Heart left ventricle (tissue), 16 donors: ENCODE results near the gene EPS8L1. TPM values are rescaled to one million over a fixed set of nuclear protein-coding genes. Genes with fewer than 3 reads are reported as not detected.
"Not testable (repeated sequence)": the region's sequence is repeated elsewhere in the genome, so short reads cannot be mapped to it uniquely, and the experiment has no call there.

Experiments
- ATAC-seq, 4 donors: fragments of 200-7000 bp; cut with Tn5 transposase; one replicate each; pipeline ENCODE4 v1.9.1; 2020 to 2022; ENCODE audit warnings: moderate library complexity in 4 of 4, mild to moderate bottlenecking in 3 of 4, moderate number of reproducible peaks in 1 of 4
- DNase-seq, 5 donors: peaks; one replicate each; pipeline ENCODE4 v3.0.0-alpha.2; 2020
- H3K27ac ChIP-seq, 12 donors: fragments of 200-600 bp; sonication (generic) in 4 of 12; one replicate each; pipeline versions ENCODE4 v1.5.0 to v1.8.0; 2016 to 2022; ENCODE audit warnings: mild to moderate bottlenecking in 2 of 12
- H3K27me3 ChIP-seq, 9 donors: fragments of 200-600 bp; sonication (generic) in 2 of 9; one replicate each; pipeline versions ENCODE4 v1.5.1 to v1.8.0; 2016 to 2022; ENCODE audit warnings: mild to moderate bottlenecking in 3 of 9
- H3K36me3 ChIP-seq, 9 donors: fragments of 200-600 bp; sonication (generic) in 2 of 9; one replicate each; pipeline versions ENCODE4 v1.5.0 to v1.8.0; 2018 to 2022; ENCODE audit warnings: mild to moderate bottlenecking in 2 of 9
- H3K4me1 ChIP-seq, 12 donors: fragments of 200-600 bp; sonication (generic) in 4 of 12; one replicate each; pipeline versions ENCODE4 v1.5.0 to v1.8.0; 2016 to 2022; ENCODE audit warnings: mild to moderate bottlenecking in 3 of 12
- H3K4me3 ChIP-seq, 12 donors: fragments of 200-600 bp; sonication (generic) in 4 of 12; one replicate each; pipeline versions ENCODE4 v1.5.0 to v1.8.0; 2017 to 2022; ENCODE audit warnings: mild to moderate bottlenecking in 9 of 12, moderate library complexity in 4 of 12
- H3K9me3 ChIP-seq, 12 donors: fragments of 200-600 bp; sonication (generic) in 4 of 12; one replicate each; pipeline versions ENCODE4 v1.5.0 to v1.8.0; 2016 to 2022; ENCODE audit warnings: mild to moderate bottlenecking in 1 of 12
- POLR2A ChIP-seq, 2 donors: fragments of 450-650 bp; IDR thresholded peaks; one replicate each; pipeline ENCODE4 v1.6.1; 2017; ENCODE audit warnings: antibody characterized with exemption in 2 of 2, mild to moderate bottlenecking in 2 of 2, moderate library complexity in 2 of 2
- WGBS, 4 donors: extraction: QIAGEN DNeasy Blood & Tissue Kit in 2 of 4; methylation state at CpG; one replicate each; pipeline versions ENCODE4 v1.1.5 to v1.1.7; 2013 to 2018; 5-methylcytosine and 5-hydroxymethylcytosine counted together
- intact Hi-C, 10 donors: fragments of 100-400 bp; cut with DNase I; formaldehyde crosslinking; loops; one replicate each; pipeline versions ENCODE4 v1.11.1 to v1.14.2; 2022
- long read RNA-seq, 3 donors: library from polyadenylated mRNA; unstranded; transcript quantifications; one replicate each; pipeline ENCODE4 v2.0.0, GENCODE V29; 2020 to 2021
- polyA plus RNA-seq, 2 donors: library from polyadenylated mRNA; stranded (reverse); fragments of 200-250 nt; gene quantifications; one replicate each; pipeline ENCODE4 v1.2.3, GENCODE V29; 2013
- total RNA-seq, 9 donors: library from RNA; depleted of rRNA in 2 of 9; stranded (reverse); fragments of >200 nt in 2 of 9; fragmentation: NEBNext Ultra II Directional in 3 of 9; extraction: Animal tissue kit (Norgen Biotek cat#: 25700) in 3 of 9; gene quantifications; one replicate each; pipeline versions ENCODE4 v1.1.0 to v1.2.4, GENCODE V29; 2016 to 2023
- TF ChIP-seq, protein P1 (sequence below), 12 donors: fragments of 200-600 bp; sonication (generic) in 4 of 12; IDR thresholded peaks; one replicate each; pipeline versions ENCODE4 v1.5.0 to v1.8.0; 2018 to 2022; ENCODE audit warnings: antibody characterized with exemption in 12 of 12, mild to moderate bottlenecking in 5 of 12
- donor health status: ischemic (EF 13 %, LVEDD 7.1; RV severe dilation, severe dysfunction).
- donor health status: healthy with polysubstance abuse.
- donor health status: DM: no; HTN: yes; CAD: no.
- donor health status: DM: no; HTN: no; CAD: no.
- donor health status: ischemic (EF 25% LVEDD 6.9; RV normal size, moderate dysfunction).
- donor health status: ischemic (EF 25% LVEDD 5.7; RV mildly dilated, moderate dysfunction).
- donor health status: healthy.
- donor health status: DM: yes; HTN: yes; CAD: no.
- donor health status: ischemic (EF 35%, LVEDD 5.7; RV mildly dilated, moderate dysfunction).
- donor health status: nonischemic (EF 11% LVEDD 7.7; RV severe dilation, severe dysfunction).
- donor health status: DM: yes; HTN: yes; CAD: no.
- donor health status: PGD.
- donor health status: ischemic (EF 29% LVEDD 5.4; RV normal size, mild dysfunction).
- donor health status: nonischemic (EF 23%, LVEDD 6.1; RV moderate dilation, normal function).

The EPS8L1 gene
- total RNA-seq (10 to 100 TPM in 1 of 9 donors, 1 to 10 TPM in 5, under 1 TPM in 3; 0.44 to 25.5 (median 1.5) TPM), polyA plus RNA-seq (1 to 10 TPM; 3.0 to 3.3 TPM)
- long read RNA-seq, donor 1, partial matches to known transcripts: 0 of 1 reads
- long read RNA-seq, donor 1, other reads (novel, unspliced or antisense): 0 of 1 reads
- long read RNA-seq, donor 2, partial matches to known transcripts: 0 of 1 reads
- long read RNA-seq, donor 2, other reads (novel, unspliced or antisense): 0 of 1 reads
- long read RNA-seq, donor 3, partial matches to known transcripts: 1 of 2 reads
- long read RNA-seq, donor 3, other reads (novel, unspliced or antisense): 1 of 2 reads

DNA sequence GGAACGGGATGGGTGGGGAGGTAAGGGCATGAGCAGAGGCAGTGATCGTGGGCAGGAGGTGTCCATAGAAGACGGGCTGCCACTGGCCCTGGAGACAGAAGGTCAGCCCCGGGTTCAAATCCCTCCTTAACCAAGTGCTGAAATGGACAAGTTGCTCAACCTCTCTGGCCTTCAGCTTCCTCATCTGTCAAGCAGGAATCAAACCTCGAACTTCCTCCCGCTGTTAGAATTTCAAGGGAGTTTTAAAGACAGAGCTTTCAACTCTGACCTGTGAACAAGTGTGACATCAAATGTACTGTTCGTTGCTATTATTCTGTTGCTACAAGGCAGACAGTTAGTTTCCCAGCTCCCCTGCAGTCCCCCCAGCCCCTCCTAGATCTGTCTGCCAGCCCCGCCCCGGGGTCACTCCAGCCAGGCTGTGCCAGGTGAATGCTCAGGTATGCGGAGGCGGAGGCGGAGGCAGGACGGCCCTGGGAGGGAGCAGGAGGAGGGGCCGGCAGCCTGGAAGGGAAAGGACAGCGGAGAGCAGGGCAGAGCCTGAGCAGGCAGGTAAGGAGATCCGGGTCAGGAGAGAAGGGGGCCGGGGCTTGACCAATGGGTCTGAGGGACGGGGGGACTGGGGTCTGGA lies at the start of gene EPS8L1:
Gene EPS8L1 (plus strand): TSS at position 499 of the 628 bp plus-strand sequence. CDS start 576 bp downstream, outside the sequence.
- TF ChIP-seq, protein P1, sequence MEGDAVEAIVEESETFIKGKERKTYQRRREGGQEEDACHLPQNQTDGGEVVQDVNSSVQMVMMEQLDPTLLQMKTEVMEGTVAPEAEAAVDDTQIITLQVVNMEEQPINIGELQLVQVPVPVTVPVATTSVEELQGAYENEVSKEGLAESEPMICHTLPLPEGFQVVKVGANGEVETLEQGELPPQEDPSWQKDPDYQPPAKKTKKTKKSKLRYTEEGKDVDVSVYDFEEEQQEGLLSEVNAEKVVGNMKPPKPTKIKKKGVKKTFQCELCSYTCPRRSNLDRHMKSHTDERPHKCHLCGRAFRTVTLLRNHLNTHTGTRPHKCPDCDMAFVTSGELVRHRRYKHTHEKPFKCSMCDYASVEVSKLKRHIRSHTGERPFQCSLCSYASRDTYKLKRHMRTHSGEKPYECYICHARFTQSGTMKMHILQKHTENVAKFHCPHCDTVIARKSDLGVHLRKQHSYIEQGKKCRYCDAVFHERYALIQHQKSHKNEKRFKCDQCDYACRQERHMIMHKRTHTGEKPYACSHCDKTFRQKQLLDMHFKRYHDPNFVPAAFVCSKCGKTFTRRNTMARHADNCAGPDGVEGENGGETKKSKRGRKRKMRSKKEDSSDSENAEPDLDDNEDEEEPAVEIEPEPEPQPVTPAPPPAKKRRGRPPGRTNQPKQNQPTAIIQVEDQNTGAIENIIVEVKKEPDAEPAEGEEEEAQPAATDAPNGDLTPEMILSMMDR (IDR thresholded peaks at IDR 0.05): no peak
- TF ChIP-seq POLR2A (IDR thresholded peaks at IDR 0.05): no peak
- Histone ChIP-seq H3K36me3 (no peaks in the 10 kb centered on the region), H3K4me3 (no peak within 1 kb of the TSS), H3K27ac (no peak within 1 kb of the TSS), H3K4me1 (peaks cover 0 to 9% (median 5%) of the 10 kb centered on the region in 12 donors), H3K27me3 (peaks cover 13 to 50% (median 21%) of the 10 kb centered on the region in 9 donors), H3K9me3 (peaks cover 0 to 5% (median 0%) of the 10 kb centered on the region in 12 donors)
- intact Hi-C loops: no loop called here
- 35 to 42% (median 41%) methylated on average over 18 of the region's 18 CpGs for WGBS, 4 donors
- DNase-seq: peak in 1 of 5 donors; percentile 54
- no peak for ATAC-seq

DNA sequence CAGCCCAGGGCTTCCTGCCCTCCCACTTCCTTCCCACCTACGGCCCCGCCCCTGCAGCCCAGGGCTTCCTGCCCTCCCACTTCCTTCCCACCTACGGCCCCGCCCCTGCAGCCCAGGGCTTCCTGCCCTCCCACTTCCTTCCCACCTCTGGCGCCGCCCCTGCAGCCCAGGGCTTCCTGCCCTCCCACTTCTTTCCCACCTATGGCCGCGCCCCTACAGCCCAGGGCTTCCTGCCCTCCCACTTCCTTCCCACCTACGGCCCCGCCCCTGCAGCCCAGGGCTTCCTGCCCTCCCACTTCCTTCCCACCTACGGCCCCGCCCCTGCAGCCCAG lies 48.6 kb upstream of the EPS8L1 start:
- H3K36me3 ChIP-seq, H3K4me1 ChIP-seq, intact Hi-C loops, DNase-seq, H3K27ac ChIP-seq, ATAC-seq, H3K27me3 ChIP-seq, H3K4me3 ChIP-seq: not testable (repeated sequence)
- WGBS, 4 donors: 71 to 83% (median 82%) methylated on average over 2 to 10 of the region's 12 CpGs
- peaks cover 0 to 11% (median 0%) of the 10 kb centered on the region in 12 donors for H3K9me3 ChIP-seq

DNA sequence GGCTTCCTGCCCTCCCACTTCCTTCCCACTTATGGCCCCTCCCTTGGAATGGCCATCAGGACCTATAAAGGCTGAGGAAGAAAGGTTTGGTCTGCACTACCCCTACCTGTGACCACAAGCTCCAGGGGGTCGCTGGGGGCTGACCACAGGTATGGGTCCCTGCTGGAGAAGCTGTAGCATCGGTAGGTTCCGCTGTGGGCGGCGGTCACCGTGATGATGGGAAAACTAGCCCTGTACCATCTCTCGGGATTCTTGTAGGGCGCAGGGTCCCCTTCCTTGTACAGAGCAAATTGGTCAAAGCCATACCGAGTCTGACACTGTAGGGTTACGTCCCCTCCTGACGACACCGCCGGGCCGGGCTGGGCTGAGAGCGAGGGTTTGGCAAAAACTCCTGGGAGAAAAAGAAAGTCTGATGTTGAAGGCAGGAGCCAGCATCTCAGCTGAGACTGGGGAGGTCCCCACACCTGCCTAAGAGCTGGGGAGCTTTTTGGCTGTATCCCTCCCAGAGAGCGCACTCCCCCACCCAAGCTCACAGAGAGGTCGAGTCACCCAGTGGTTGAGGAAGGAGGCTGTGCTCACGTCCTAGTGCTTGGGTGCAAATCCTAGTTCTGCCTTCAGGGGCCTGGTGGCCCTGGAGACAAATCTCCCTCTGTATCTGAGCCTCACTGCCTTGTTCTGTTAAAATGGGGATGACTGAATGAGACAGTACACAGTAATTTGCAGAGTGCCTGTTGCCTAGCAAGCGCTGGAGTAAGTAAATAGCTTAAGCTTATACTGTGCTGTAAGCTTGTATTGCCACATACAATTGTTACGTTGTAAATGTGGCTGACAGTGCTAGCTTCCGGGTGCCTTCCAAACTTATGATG lies 48.0 kb upstream of the EPS8L1 start:
- H3K36me3 ChIP-seq: no peaks in the 10 kb centered on the region
- TF ChIP-seq POLR2A (IDR thresholded peaks at IDR 0.05): no peak
- TF ChIP-seq, protein P1 (IDR thresholded peaks at IDR 0.05): no peak
- ATAC-seq: no peak
- peaks cover 0 to 8% (median 0%) of the 10 kb centered on the region in 12 donors for H3K9me3 ChIP-seq
- H3K27me3 ChIP-seq: no peaks in the 10 kb centered on the region
- no peak overlapping the region for H3K4me3 ChIP-seq
- 84 to 89% (median 85%) methylated on average over 20 to 21 of the region's 21 CpGs for WGBS, 4 donors
- intact Hi-C loops: no loop called here
- DNase-seq: no peak
- no peaks in the 10 kb centered on the region for H3K4me1 ChIP-seq
- H3K27ac ChIP-seq: no peak overlapping the region

DNA sequence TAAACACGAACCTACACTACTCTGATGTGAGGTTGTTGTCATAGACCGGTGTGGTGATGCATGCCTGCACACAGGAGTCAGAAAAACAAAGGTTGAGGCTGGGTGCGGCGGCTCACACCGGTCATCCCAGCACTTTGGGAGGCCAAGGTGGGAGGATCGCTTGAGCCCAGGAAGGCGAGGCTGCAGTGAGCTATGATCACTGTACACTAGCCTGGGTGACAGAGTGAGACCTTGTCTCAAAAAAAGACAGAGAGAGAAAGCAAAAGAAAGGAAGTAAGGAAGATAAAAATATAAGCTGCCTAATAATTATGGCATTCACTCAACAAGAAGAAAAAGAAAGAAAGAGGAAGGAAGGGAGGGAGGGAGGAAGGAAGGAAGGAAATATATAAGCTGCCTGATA lies 46.9 kb upstream of the EPS8L1 start:
- no peak for DNase-seq
- Histone ChIP-seq H3K9me3 (no peaks in the 10 kb centered on the region), H3K4me1 (no peaks in the 10 kb centered on the region), H3K4me3 (no peak overlapping the region), H3K27me3 (no peaks in the 10 kb centered on the region), H3K27ac (no peak overlapping the region), H3K36me3 (no peaks in the 10 kb centered on the region)
- WGBS, 4 donors: 87 to 88% (median 87%) methylated on average over 7 of the region's 7 CpGs
- TF ChIP-seq, protein P1 (IDR thresholded peaks at IDR 0.05): no peak
- no peak for TF ChIP-seq POLR2A (IDR thresholded peaks at IDR 0.05)
- ATAC-seq: no peak
- intact Hi-C loops: no loop called here
